Prostate gland (tissue), 2 donors: Measurements from ENCODE around the gene SMG5. TPM values are rescaled to one million over a fixed set of nuclear protein-coding genes. Genes with fewer than 3 reads are reported as not detected.

Experiments used
- DNase-seq: peaks from one replicate; pipeline ENCODE4 v3.0.0-alpha.2; 2019; ENCODE audit warnings: low spot score
- H3K27ac ChIP-seq, 2 donors: fragments of 200-600 bp; sonication (generic); 2 replicates each; pipeline ENCODE4 v1.5.1; 2017 to 2019
- H3K27me3 ChIP-seq: fragments of 200-600 bp; sonication (generic); replicated peaks from 2 replicates; pipeline ENCODE4 v1.5.1; 2019; ENCODE audit not compliant: insufficient read depth
- H3K36me3 ChIP-seq, 2 donors: fragments of 200-600 bp; sonication (generic); 1 replicate in 1 of 2; 2 replicates in 1 of 2; pipeline versions ENCODE4 v1.5.1 to v1.8.1; 2017 to 2019
- H3K4me1 ChIP-seq: fragments of 200-600 bp; sonication (generic); replicated peaks from 2 replicates; pipeline ENCODE4 v1.5.1; 2019
- H3K4me3 ChIP-seq, 2 donors: fragments of 200-600 bp; sonication (generic); 2 replicates each; pipeline ENCODE4 v1.5.1; 2017 to 2019
- H3K9me3 ChIP-seq: fragments of 200-600 bp; sonication (generic); 2 replicates; pipeline ENCODE4 v1.5.1; 2017
- POLR2A ChIP-seq: fragments of 450-650 bp; IDR thresholded peaks from one replicate; pipeline ENCODE4 v1.6.1; 2016; ENCODE audit warnings: antibody characterized with exemption, mild to moderate bottlenecking
- POLR2AphosphoS5 ChIP-seq: sonication (generic); formaldehyde crosslinking; IDR thresholded peaks from one replicate; pipeline ENCODE4 v1.6.1; 2017; ENCODE audit warnings: antibody characterized with exemption
- WGBS: methylation state at CpG from one replicate; pipeline ENCODE4 v1.1.5; 2018; 5-methylcytosine and 5-hydroxymethylcytosine counted together
- intact Hi-C: fragments of 100-400 bp; cut with DNase I; formaldehyde crosslinking; loops from one replicate; pipeline ENCODE4 v1.14.2; 2022
- total RNA-seq, 2 donors: library from RNA; depleted of rRNA; stranded (reverse); fragments of >200 nt; gene quantifications; one replicate each; pipeline ENCODE4 v1.1.0, GENCODE V29; 2016
- TF ChIP-seq, protein P1 (sequence below), 4 experiments: fragments of 200-600 bp in 2 of 4; fragments of 450-650 bp in 2 of 4; sonication (generic) in 2 of 4; IDR thresholded peaks; 1 replicate in 3 of 4; 2 replicates in 1 of 4; pipeline ENCODE4 v1.5.1; 2016 to 2019; ENCODE audit warnings: antibody characterized with exemption in 4 of 4, mild to moderate bottlenecking in 2 of 4, moderate library complexity in 2 of 4

Gene SMG5
- total RNA-seq, 2 donors from 2014 or later: 49.1 to 113 TPM

DNA sequence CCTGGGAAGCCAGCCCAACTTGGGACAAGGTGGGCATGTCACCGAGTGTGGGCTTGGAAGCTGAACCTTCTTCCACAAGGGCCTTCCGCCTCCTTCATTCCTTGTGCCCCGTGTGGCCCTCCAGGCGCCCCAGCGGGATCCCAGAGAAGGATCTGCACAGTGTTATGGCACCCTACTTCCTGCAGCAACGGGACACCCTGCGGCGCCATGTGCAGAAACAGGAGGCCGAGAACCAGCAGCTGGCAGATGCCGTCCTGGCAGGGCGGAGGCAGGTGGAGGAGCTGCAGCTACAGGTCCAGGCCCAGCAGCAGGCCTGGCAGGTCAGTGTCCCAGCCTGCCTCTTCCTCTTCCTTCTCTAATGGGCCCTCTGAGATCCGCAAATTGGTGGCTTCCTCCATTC is 46.5 kb downstream of the SMG5 start:
- TF ChIP-seq POLR2A (no peak), POLR2AphosphoS5 (no peak)
- TF ChIP-seq, protein P1, sequence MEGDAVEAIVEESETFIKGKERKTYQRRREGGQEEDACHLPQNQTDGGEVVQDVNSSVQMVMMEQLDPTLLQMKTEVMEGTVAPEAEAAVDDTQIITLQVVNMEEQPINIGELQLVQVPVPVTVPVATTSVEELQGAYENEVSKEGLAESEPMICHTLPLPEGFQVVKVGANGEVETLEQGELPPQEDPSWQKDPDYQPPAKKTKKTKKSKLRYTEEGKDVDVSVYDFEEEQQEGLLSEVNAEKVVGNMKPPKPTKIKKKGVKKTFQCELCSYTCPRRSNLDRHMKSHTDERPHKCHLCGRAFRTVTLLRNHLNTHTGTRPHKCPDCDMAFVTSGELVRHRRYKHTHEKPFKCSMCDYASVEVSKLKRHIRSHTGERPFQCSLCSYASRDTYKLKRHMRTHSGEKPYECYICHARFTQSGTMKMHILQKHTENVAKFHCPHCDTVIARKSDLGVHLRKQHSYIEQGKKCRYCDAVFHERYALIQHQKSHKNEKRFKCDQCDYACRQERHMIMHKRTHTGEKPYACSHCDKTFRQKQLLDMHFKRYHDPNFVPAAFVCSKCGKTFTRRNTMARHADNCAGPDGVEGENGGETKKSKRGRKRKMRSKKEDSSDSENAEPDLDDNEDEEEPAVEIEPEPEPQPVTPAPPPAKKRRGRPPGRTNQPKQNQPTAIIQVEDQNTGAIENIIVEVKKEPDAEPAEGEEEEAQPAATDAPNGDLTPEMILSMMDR (IDR thresholded peaks at IDR 0.05): no peak
- WGBS: 91% methylated on average over 12 of the region's 12 CpGs
- H3K27ac ChIP-seq: no peak overlapping the region
- H3K27me3 ChIP-seq: no peaks in the 10 kb centered on the region
- H3K9me3 ChIP-seq: no peaks in the 10 kb centered on the region
- DNase-seq: no peak
- H3K4me1 ChIP-seq: no peaks in the 10 kb centered on the region
- H3K36me3 ChIP-seq: peaks cover 6 to 14% of the 10 kb centered on the region in 2 donors
- H3K4me3 ChIP-seq: no peak overlapping the region
- intact Hi-C loops: no loop called here

- H3K4me3 ChIP-seq: no peak overlapping the region
- H3K36me3 ChIP-seq: peaks cover 6 to 11% of the 10 kb centered on the region in 2 donors
- TF ChIP-seq POLR2AphosphoS5 (no peak), POLR2A (no peak)
- TF ChIP-seq, protein P1 (IDR thresholded peaks at IDR 0.05): no peak
Measured at GRCh38 chr1:156233426-156234127, 49.0 kb downstream of the SMG5 start.

GRCh38 chr1:156232201-156232894 is 50.3 kb downstream of the SMG5 start:
- H3K9me3 ChIP-seq: no peaks in the 10 kb centered on the region
- intact Hi-C loops: no loop called here
- H3K27me3 ChIP-seq: no peaks in the 10 kb centered on the region
- TF ChIP-seq POLR2A (no peak), POLR2AphosphoS5 (no peak)
- TF ChIP-seq, protein P1 (IDR thresholded peaks at IDR 0.05): no peak
- H3K4me1 ChIP-seq: no peaks in the 10 kb centered on the region
- peaks cover 6 to 10% of the 10 kb centered on the region in 2 donors for H3K36me3 ChIP-seq
- DNase-seq: no peak
- H3K4me3 ChIP-seq: no peak overlapping the region
- 89% methylated on average over 12 of the region's 12 CpGs for WGBS
- no peak overlapping the region for H3K27ac ChIP-seq

More at GRCh38 chr1:156233426-156234127, 49.0 kb downstream of the SMG5 start:
- WGBS: 94% methylated on average over 5 of the region's 5 CpGs
- H3K9me3 ChIP-seq: no peaks in the 10 kb centered on the region
- H3K4me1 ChIP-seq: no peaks in the 10 kb centered on the region
- H3K27me3 ChIP-seq: no peaks in the 10 kb centered on the region
- H3K27ac ChIP-seq: no peak overlapping the region
- intact Hi-C loops: no loop called here
- DNase-seq: no peak

GRCh38 chr1:156230473-156230837 is 52.2 kb downstream of the SMG5 start:
- intact Hi-C loops: no loop called here
- Histone ChIP-seq H3K9me3 (no peaks in the 10 kb centered on the region), H3K27me3 (no peaks in the 10 kb centered on the region), H3K36me3 (no peaks in the 10 kb centered on the region), H3K4me1 (no peaks in the 10 kb centered on the region), H3K4me3 (no peak overlapping the region), H3K27ac (no peak overlapping the region)
- no peak for DNase-seq
- WGBS: 68% methylated on average over 1 of the region's 1 CpG
- TF ChIP-seq, protein P1 (IDR thresholded peaks at IDR 0.05): no peak
- no peak for TF ChIP-seq POLR2AphosphoS5
- no peak for TF ChIP-seq POLR2A
